Smooth muscle cell (in vitro differentiated cells): ENCODE measurements around the gene PDCL3. TPM values are rescaled to one million over a fixed set of nuclear protein-coding genes. Genes with fewer than 3 reads are reported as not detected.

Experiments
- DNase-seq: peaks from one replicate; lab custom pipeline; 2025; ENCODE audit not compliant: unreplicated experiment; lab: John Stamatoyannopoulos, UW
- H2AFZ ChIP-seq: fragments of 200-600 bp; sonication (generic); 2 replicates; pipeline ENCODE4 v1.6.0; 2016; ENCODE audit warnings: antibody characterized with exemption, low read depth, mild to moderate bottlenecking
- H3F3A ChIP-seq: fragments of 200-600 bp; sonication (generic); 2 replicates; pipeline ENCODE4 v1.6.0; 2017; ENCODE audit warnings: antibody characterized with exemption, low read depth
- H3K27ac ChIP-seq: fragments of 200-600 bp; sonication (generic); 2 replicates; pipeline ENCODE4 v1.5.1; 2016; ENCODE audit warnings: low read depth, mild to moderate bottlenecking
- H3K27me3 ChIP-seq: fragments of 200-600 bp; sonication (generic); 2 replicates; pipeline ENCODE4 v1.6.1; 2016; ENCODE audit warnings: low read depth, mild to moderate bottlenecking
- H3K36me3 ChIP-seq: fragments of 200-600 bp; sonication (generic); 2 replicates; pipeline ENCODE4 v1.5.1; 2016; ENCODE audit warnings: low read depth
- H3K4me1 ChIP-seq: fragments of 200-600 bp; sonication (generic); 2 replicates; pipeline ENCODE4 v1.5.1; 2016; ENCODE audit warnings: low read depth
- H3K4me2 ChIP-seq: fragments of 200-600 bp; sonication (generic); 2 replicates; pipeline ENCODE4 v1.6.0; 2016; ENCODE audit warnings: mild to moderate bottlenecking
- H3K4me3 ChIP-seq: fragments of 200-600 bp; sonication (generic); 2 replicates; pipeline ENCODE4 v1.5.1; 2016; ENCODE audit warnings: mild to moderate bottlenecking
- H3K79me2 ChIP-seq: fragments of 200-600 bp; sonication (generic); 2 replicates; pipeline ENCODE4 v1.6.0; 2016; ENCODE audit warnings: low read depth, mild to moderate bottlenecking
- H3K9ac ChIP-seq: fragments of 200-600 bp; sonication (generic); 2 replicates; pipeline ENCODE4 v1.6.0; 2016; ENCODE audit warnings: low read depth
- H3K9me3 ChIP-seq: fragments of 200-600 bp; sonication (generic); replicated peaks from 2 replicates; pipeline ENCODE4 v1.5.1; 2016; ENCODE audit warnings: low read depth
- H4K20me1 ChIP-seq: fragments of 200-600 bp; sonication (generic); 2 replicates; pipeline ENCODE4 v1.6.0; 2016; ENCODE audit warnings: low read depth
- WGBS: methylation state at CpG from one replicate; pipeline ENCODE4 v1.1.7; 2016; ENCODE audit warnings: low lambda C conversion rate; 5-methylcytosine and 5-hydroxymethylcytosine counted together
- polyA plus RNA-seq: library from polyadenylated mRNA; unstranded; fragments of >200 nt; fragmentation: Nextera tagmentation; extraction: Ambion mirVana; gene quantifications from 2 replicates; pipeline ENCODE4 v1.2.1, GENCODE V29; 2016
- total RNA-seq: library from RNA; depleted of rRNA; stranded (reverse); fragments of >200 nt; gene quantifications from 2 replicates; pipeline ENCODE4 v1.2.3, GENCODE V29; 2014
- TF ChIP-seq, protein P1 (sequence below): fragments of 200-600 bp; sonication (generic); IDR thresholded peaks from 2 replicates; pipeline ENCODE4 v1.5.1; 2017; ENCODE audit warnings: borderline replicate concordance, mild to moderate bottlenecking, antibody characterized with exemption; ENCODE audit not compliant: insufficient read depth, poor library complexity, severe bottlenecking

Gene PDCL3
- total and polyA plus RNA-seq, 2 experiments from 2014 or later, result 12.6 to 15.4 TPM

DNA sequence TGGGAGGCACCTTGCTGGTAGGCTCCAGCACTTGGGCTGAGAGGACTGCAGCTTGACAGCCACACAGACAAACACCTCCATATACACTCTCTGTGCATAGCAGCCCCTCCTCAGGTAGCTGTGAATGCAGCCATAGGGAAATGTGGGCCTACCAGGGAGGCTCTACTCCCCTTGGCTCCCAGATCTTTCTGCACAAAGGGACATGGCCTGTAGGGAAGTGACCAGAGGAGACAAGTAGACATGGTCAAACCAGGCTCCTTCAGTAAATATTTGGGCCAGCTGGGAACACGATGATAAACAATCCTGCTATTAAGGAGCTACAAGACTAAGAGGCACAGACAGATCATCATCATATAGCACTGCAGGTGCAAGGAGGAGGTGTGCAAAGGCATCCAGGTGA lies 35.9 kb upstream of the PDCL3 start:
- no peaks in the 10 kb centered on the region for H3K9me3 ChIP-seq
- no peak overlapping the region for H3K4me3 ChIP-seq
- no peak for DNase-seq
- no peaks in the 10 kb centered on the region for H3F3A ChIP-seq
- no peaks in the 10 kb centered on the region for H3K36me3 ChIP-seq
- H2AFZ ChIP-seq, result no peak overlapping the region
- no peaks in the 10 kb centered on the region for H4K20me1 ChIP-seq
- H3K4me2 ChIP-seq, result no peak overlapping the region
- no peaks in the 10 kb centered on the region for H3K27me3 ChIP-seq
- H3K27ac ChIP-seq, result no peak overlapping the region
- H3K9ac ChIP-seq, result no peak overlapping the region
- TF ChIP-seq, protein P1, sequence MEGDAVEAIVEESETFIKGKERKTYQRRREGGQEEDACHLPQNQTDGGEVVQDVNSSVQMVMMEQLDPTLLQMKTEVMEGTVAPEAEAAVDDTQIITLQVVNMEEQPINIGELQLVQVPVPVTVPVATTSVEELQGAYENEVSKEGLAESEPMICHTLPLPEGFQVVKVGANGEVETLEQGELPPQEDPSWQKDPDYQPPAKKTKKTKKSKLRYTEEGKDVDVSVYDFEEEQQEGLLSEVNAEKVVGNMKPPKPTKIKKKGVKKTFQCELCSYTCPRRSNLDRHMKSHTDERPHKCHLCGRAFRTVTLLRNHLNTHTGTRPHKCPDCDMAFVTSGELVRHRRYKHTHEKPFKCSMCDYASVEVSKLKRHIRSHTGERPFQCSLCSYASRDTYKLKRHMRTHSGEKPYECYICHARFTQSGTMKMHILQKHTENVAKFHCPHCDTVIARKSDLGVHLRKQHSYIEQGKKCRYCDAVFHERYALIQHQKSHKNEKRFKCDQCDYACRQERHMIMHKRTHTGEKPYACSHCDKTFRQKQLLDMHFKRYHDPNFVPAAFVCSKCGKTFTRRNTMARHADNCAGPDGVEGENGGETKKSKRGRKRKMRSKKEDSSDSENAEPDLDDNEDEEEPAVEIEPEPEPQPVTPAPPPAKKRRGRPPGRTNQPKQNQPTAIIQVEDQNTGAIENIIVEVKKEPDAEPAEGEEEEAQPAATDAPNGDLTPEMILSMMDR, result no peak
- H3K79me2 ChIP-seq, result no peaks in the 10 kb centered on the region
- H3K4me1 ChIP-seq, result no peaks in the 10 kb centered on the region
- WGBS, result 43% methylated on average over 1 of the region's 1 CpG

DNA sequence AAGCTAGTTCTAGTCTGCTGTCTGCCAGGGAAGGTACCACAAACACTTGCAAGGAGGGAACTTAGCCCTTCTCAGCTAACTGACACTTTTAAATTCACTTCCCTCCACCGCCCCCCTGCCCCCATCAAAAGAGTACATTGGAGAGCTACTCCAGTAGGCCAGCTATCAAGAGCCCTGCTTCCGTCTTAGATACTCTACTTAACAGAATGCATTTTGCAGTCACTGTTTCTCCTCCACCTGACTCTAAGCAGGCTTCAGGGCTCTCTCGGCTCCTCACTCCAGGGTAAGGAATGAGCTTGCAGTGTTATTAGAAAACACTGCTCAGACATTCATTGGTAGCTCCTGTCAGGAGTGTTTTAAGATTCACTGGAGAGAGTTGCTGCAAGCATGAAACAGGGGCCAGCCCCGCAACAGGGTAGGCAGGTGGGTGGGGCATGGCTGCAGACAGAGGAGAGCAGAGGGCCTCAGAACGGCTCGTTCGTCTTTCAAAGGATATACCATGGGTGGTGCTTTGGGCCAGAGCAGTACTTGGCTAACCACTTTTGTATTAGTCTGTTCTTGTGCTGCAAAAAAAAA lies 35.3 kb upstream of the PDCL3 start:
- WGBS, result 83% methylated on average over 7 of the region's 7 CpGs
- no peak overlapping the region for H3K9ac ChIP-seq
- H4K20me1 ChIP-seq, result no peaks in the 10 kb centered on the region
- H3K4me3 ChIP-seq, result no peak overlapping the region
- H3K36me3 ChIP-seq, result no peaks in the 10 kb centered on the region
- H3K4me1 ChIP-seq, result no peaks in the 10 kb centered on the region
- no peak overlapping the region for H2AFZ ChIP-seq
- H3K9me3 ChIP-seq, result no peaks in the 10 kb centered on the region
- DNase-seq, result no peak
- no peak overlapping the region for H3K4me2 ChIP-seq
- no peak overlapping the region for H3K27ac ChIP-seq
- no peaks in the 10 kb centered on the region for H3F3A ChIP-seq
- H3K79me2 ChIP-seq, result no peaks in the 10 kb centered on the region
- TF ChIP-seq, protein P1, result no peak
- H3K27me3 ChIP-seq, result no peaks in the 10 kb centered on the region

DNA sequence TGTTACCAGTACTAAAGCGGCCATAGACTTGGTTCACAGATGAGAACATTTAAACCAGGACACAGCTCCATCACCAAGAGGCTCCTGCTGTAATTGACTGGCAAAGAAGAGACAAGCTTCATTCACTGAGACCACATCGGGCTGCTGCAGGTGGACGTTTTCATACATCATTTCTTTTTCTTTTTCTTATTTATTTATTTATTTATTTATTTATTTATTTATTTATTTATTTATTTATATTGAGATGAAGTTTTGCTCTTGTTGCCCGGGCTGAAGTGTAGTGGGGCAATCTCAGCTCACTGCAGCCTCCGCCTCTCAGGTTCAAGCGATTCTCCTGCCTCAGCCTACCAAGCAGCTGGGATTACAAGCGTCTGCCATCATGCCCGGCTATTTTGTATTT lies 33.6 kb upstream of the PDCL3 start:
- no peaks in the 10 kb centered on the region for H3F3A ChIP-seq
- H3K9me3 ChIP-seq, result no peaks in the 10 kb centered on the region
- no peak overlapping the region for H3K4me3 ChIP-seq
- no peak overlapping the region for H3K4me2 ChIP-seq
- no peak overlapping the region for H3K9ac ChIP-seq
- no peaks in the 10 kb centered on the region for H4K20me1 ChIP-seq
- WGBS, result 87% methylated on average over 8 of the region's 8 CpGs
- no peaks in the 10 kb centered on the region for H3K36me3 ChIP-seq
- no peak for DNase-seq
- no peaks in the 10 kb centered on the region for H3K27me3 ChIP-seq
- no peak overlapping the region for H3K27ac ChIP-seq
- H3K79me2 ChIP-seq, result no peaks in the 10 kb centered on the region
- TF ChIP-seq, protein P1, result no peak
- no peaks in the 10 kb centered on the region for H3K4me1 ChIP-seq
- H2AFZ ChIP-seq, result no peak overlapping the region

DNA sequence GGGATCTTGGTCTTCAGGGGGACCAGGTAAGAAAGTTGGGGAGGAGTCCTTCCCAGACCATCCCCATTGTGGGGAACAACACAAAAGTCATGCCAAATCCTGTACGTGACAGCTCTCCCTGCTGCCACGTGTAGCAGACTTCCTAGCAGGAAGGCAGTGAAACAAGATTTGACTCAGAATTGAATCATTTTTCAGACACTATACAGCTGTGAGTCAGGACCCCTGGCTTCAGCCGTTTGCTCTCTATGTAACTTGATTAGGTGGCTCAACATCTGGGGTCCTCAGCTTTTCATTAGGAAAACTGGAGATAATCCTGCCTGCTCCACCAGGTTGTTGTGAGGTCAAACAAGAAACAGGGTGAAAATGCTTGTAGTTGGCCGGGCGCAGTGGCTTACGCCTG lies 32.9 kb upstream of the PDCL3 start:
- Histone ChIP-seq H2AFZ (no peak overlapping the region), H4K20me1 (no peaks in the 10 kb centered on the region), H3K4me2 (no peak overlapping the region), H3K27me3 (no peaks in the 10 kb centered on the region), H3K4me3 (no peak overlapping the region), H3K4me1 (no peaks in the 10 kb centered on the region), H3F3A (no peaks in the 10 kb centered on the region), H3K9ac (no peak overlapping the region), H3K9me3 (no peaks in the 10 kb centered on the region), H3K36me3 (no peaks in the 10 kb centered on the region), H3K27ac (no peak overlapping the region), H3K79me2 (no peaks in the 10 kb centered on the region)
- WGBS, result 87% methylated on average over 6 of the region's 6 CpGs
- TF ChIP-seq, protein P1, result no peak
- no peak for DNase-seq
